Activated T-cell treated with anti-CD3 and anti-CD28 coated beads, Interleukin-2, amount 50 U/mL, for 24 hours (primary cell): ENCODE results near the gene BDH1.
A peak's percentile ranks its signal among the peaks of the same experiment; 100 is the strongest.

Experiments used
- DNase-seq: peaks from one replicate; pipeline ENCODE4 v3.0.0-alpha.2; 2020
- H3K27ac Mint-ChIP-seq: 2 replicates; pipeline ENCODE4 v1.8.0; 2020; ENCODE audit warnings: mild to moderate bottlenecking, mixed read lengths
- H3K27me3 Mint-ChIP-seq: 2 replicates; pipeline ENCODE4 v1.8.0; 2020; ENCODE audit warnings: mixed read lengths
- H3K36me3 Mint-ChIP-seq: 2 replicates; pipeline ENCODE4 v1.8.0; 2020; ENCODE audit warnings: low read depth, mixed read lengths
- H3K4me1 Mint-ChIP-seq: 2 replicates; pipeline ENCODE4 v1.8.0; 2020; ENCODE audit warnings: low read depth, mixed read lengths
- H3K4me3 Mint-ChIP-seq: 2 replicates; pipeline ENCODE4 v1.8.0; 2020; ENCODE audit warnings: mild to moderate bottlenecking, moderate library complexity, mixed read lengths
- H3K9me3 Mint-ChIP-seq: 2 replicates; pipeline ENCODE4 v1.8.0; 2020; ENCODE audit warnings: mixed read lengths

BDH1 gene

GRCh38 chr3:197513953-197514785 lies 41.6 kb downstream of the BDH1 start:
- no peak for DNase-seq
- H3K4me3 Mint-ChIP-seq = no peak overlapping the region
- H3K4me1 Mint-ChIP-seq = peaks cover 23% of the 10 kb centered on the region
- H3K27ac Mint-ChIP-seq = peak overlapping the region; percentile 51
- H3K36me3 Mint-ChIP-seq = peaks cover 68% of the 10 kb centered on the region
- peaks cover 3% of the 10 kb centered on the region for H3K9me3 Mint-ChIP-seq
- H3K27me3 Mint-ChIP-seq = no peaks in the 10 kb centered on the region

GRCh38 chr3:197512691-197513571 lies 42.8 kb downstream of the BDH1 start:
- DNase-seq = no peak
- Mint-ChIP-seq H3K9me3 (no peaks in the 10 kb centered on the region), H3K27ac (no peak overlapping the region), H3K36me3 (peaks cover 64% of the 10 kb centered on the region), H3K4me1 (peaks cover 20% of the 10 kb centered on the region), H3K27me3 (no peaks in the 10 kb centered on the region), H3K4me3 (no peak overlapping the region)

- Mint-ChIP-seq H3K4me3 (no peak overlapping the region), H3K36me3 (peaks cover 64% of the 10 kb centered on the region), H3K4me1 (peaks cover 18% of the 10 kb centered on the region), H3K9me3 (no peaks in the 10 kb centered on the region), H3K27ac (no peak overlapping the region), H3K27me3 (no peaks in the 10 kb centered on the region)
- DNase-seq = no peak
Measured at GRCh38 chr3:197511853-197512635, 43.7 kb downstream of the BDH1 start.

- no peak for DNase-seq
- Mint-ChIP-seq H3K36me3 (peaks cover 55% of the 10 kb centered on the region), H3K27me3 (no peaks in the 10 kb centered on the region), H3K27ac (no peak overlapping the region), H3K4me1 (peaks cover 9% of the 10 kb centered on the region), H3K4me3 (no peak overlapping the region), H3K9me3 (no peaks in the 10 kb centered on the region)
Measured at GRCh38 chr3:197511130-197511529, 44.6 kb downstream of the BDH1 start.

- H3K9me3 Mint-ChIP-seq = no peaks in the 10 kb centered on the region
- peaks cover 50% of the 10 kb centered on the region for H3K36me3 Mint-ChIP-seq
- DNase-seq = no peak
- H3K4me3 Mint-ChIP-seq = no peak overlapping the region
- peak overlapping the region; percentile 59 for H3K27ac Mint-ChIP-seq
- H3K27me3 Mint-ChIP-seq = no peaks in the 10 kb centered on the region
- H3K4me1 Mint-ChIP-seq = peaks cover 6% of the 10 kb centered on the region
Measured at GRCh38 chr3:197510642-197511018, 45.1 kb downstream of the BDH1 start.

GRCh38 chr3:197508924-197509775 lies 46.6 kb downstream of the BDH1 start:
- no peak for DNase-seq
- H3K27ac Mint-ChIP-seq = no peak overlapping the region
- peaks cover 35% of the 10 kb centered on the region for H3K36me3 Mint-ChIP-seq
- H3K27me3 Mint-ChIP-seq = no peaks in the 10 kb centered on the region
- peaks cover 6% of the 10 kb centered on the region for H3K4me1 Mint-ChIP-seq
- no peak overlapping the region for H3K4me3 Mint-ChIP-seq
- no peaks in the 10 kb centered on the region for H3K9me3 Mint-ChIP-seq

GRCh38 chr3:197508461-197508860 lies 47.3 kb downstream of the BDH1 start:
- peaks cover 28% of the 10 kb centered on the region for H3K36me3 Mint-ChIP-seq
- H3K4me3 Mint-ChIP-seq = no peak overlapping the region
- H3K4me1 Mint-ChIP-seq = peaks cover 6% of the 10 kb centered on the region
- no peak for DNase-seq
- H3K27me3 Mint-ChIP-seq = no peaks in the 10 kb centered on the region
- no peak overlapping the region for H3K27ac Mint-ChIP-seq
- H3K9me3 Mint-ChIP-seq = no peaks in the 10 kb centered on the region

- Mint-ChIP-seq H3K27ac (no peak overlapping the region), H3K27me3 (no peaks in the 10 kb centered on the region), H3K4me1 (peaks cover 6% of the 10 kb centered on the region), H3K9me3 (no peaks in the 10 kb centered on the region), H3K36me3 (peaks cover 28% of the 10 kb centered on the region), H3K4me3 (no peak overlapping the region)
- DNase-seq = no peak
Measured at GRCh38 chr3:197508051-197508451, 47.7 kb downstream of the BDH1 start.

GRCh38 chr3:197507541-197507940 lies 48.2 kb downstream of the BDH1 start:
- no peaks in the 10 kb centered on the region for H3K27me3 Mint-ChIP-seq
- H3K9me3 Mint-ChIP-seq = no peaks in the 10 kb centered on the region
- DNase-seq = no peak
- H3K27ac Mint-ChIP-seq = no peak overlapping the region
- H3K4me1 Mint-ChIP-seq = peaks cover 6% of the 10 kb centered on the region
- no peak overlapping the region for H3K4me3 Mint-ChIP-seq
- H3K36me3 Mint-ChIP-seq = peaks cover 23% of the 10 kb centered on the region

GRCh38 chr3:197507081-197507480 lies 48.7 kb downstream of the BDH1 start:
- H3K27ac Mint-ChIP-seq = no peak overlapping the region
- no peaks in the 10 kb centered on the region for H3K27me3 Mint-ChIP-seq
- H3K9me3 Mint-ChIP-seq = no peaks in the 10 kb centered on the region
- no peak for DNase-seq
- peaks cover 18% of the 10 kb centered on the region for H3K36me3 Mint-ChIP-seq
- H3K4me1 Mint-ChIP-seq = peaks cover 6% of the 10 kb centered on the region
- no peak overlapping the region for H3K4me3 Mint-ChIP-seq

- Mint-ChIP-seq H3K4me3 (no peak overlapping the region), H3K27me3 (no peaks in the 10 kb centered on the region), H3K27ac (no peak overlapping the region), H3K36me3 (peaks cover 9% of the 10 kb centered on the region), H3K4me1 (peaks cover 6% of the 10 kb centered on the region), H3K9me3 (no peaks in the 10 kb centered on the region)
- DNase-seq = no peak
Measured at GRCh38 chr3:197505796-197506548, 49.8 kb downstream of the BDH1 start.

- H3K9me3 Mint-ChIP-seq = no peaks in the 10 kb centered on the region
Measured at GRCh38 chr3:197504641-197505121, 51.1 kb downstream of the BDH1 start.

GRCh38 chr3:197504229-197504628 lies 51.5 kb downstream of the BDH1 start:
- Mint-ChIP-seq H3K27ac (no peak overlapping the region), H3K4me3 (no peak overlapping the region), H3K4me1 (no peaks in the 10 kb centered on the region), H3K27me3 (no peaks in the 10 kb centered on the region), H3K9me3 (no peaks in the 10 kb centered on the region), H3K36me3 (no peaks in the 10 kb centered on the region)
- no peak for DNase-seq

More at GRCh38 chr3:197504641-197505121, 51.1 kb downstream of the BDH1 start:
- Mint-ChIP-seq H3K4me1 (peaks cover 2% of the 10 kb centered on the region), H3K36me3 (no peaks in the 10 kb centered on the region), H3K27ac (no peak overlapping the region), H3K4me3 (no peak overlapping the region), H3K27me3 (no peaks in the 10 kb centered on the region)
- no peak for DNase-seq
